Body of pancreas (tissue), 4 donors: ENCODE data around the gene ADSS1.

ENCODE experiments used
- CTCF ChIP-seq, 7 experiments: fragments of 450-650 bp in 4 of 7; fragments of 200-600 bp in 3 of 7; sonication (generic) in 3 of 7; IDR thresholded peaks; one replicate each; pipeline ENCODE4 v1.5.1; 2016 to 2019; ENCODE audit warnings: antibody characterized with exemption in 7 of 7
- POLR2A ChIP-seq, 3 donors: fragments of 450-650 bp; IDR thresholded peaks; one replicate each; pipeline ENCODE4 v1.6.1; 2016; ENCODE audit warnings: antibody characterized with exemption in 3 of 3, mild to moderate bottlenecking in 2 of 3

- no peak for TF ChIP-seq CTCF (IDR thresholded peaks at IDR 0.05)
- TF ChIP-seq POLR2A (IDR thresholded peaks at IDR 0.05), result no peak
Measured at GRCh38 chr14:104694991-104695659, 28.9 kb upstream of the ADSS1 start.
